22Rv1 (cell line): ENCODE data around the gene TNS3.

Source experiments
- CTCF ChIP-seq: fragments of 450-650 bp; IDR thresholded peaks from 2 replicates; pipeline ENCODE4 v1.5.1; 2017; ENCODE audit warnings: mild to moderate bottlenecking
- ZFX ChIP-seq: fragments of 450-650 bp; IDR thresholded peaks from 2 replicates; pipeline ENCODE4 v1.6.1; 2017; ENCODE audit warnings: antibody characterized with exemption, borderline replicate concordance

- TF ChIP-seq CTCF (no peak), ZFX (no peak)
Observed at GRCh38 chr7:47433564-47433895, 148.4 kb downstream of the TNS3 start.
